ENCODE measurements around the gene MDC1. TPM values are rescaled to one million over a fixed set of nuclear protein-coding genes. Genes with fewer than 3 reads are reported as not detected.

Gene MDC1
- total and polyA plus RNA-seq, 2 donors (not counting 3 experiments of a cell fraction or from before 2014, with no cell fraction given) = 16.8 to 42.3 TPM

DNA sequence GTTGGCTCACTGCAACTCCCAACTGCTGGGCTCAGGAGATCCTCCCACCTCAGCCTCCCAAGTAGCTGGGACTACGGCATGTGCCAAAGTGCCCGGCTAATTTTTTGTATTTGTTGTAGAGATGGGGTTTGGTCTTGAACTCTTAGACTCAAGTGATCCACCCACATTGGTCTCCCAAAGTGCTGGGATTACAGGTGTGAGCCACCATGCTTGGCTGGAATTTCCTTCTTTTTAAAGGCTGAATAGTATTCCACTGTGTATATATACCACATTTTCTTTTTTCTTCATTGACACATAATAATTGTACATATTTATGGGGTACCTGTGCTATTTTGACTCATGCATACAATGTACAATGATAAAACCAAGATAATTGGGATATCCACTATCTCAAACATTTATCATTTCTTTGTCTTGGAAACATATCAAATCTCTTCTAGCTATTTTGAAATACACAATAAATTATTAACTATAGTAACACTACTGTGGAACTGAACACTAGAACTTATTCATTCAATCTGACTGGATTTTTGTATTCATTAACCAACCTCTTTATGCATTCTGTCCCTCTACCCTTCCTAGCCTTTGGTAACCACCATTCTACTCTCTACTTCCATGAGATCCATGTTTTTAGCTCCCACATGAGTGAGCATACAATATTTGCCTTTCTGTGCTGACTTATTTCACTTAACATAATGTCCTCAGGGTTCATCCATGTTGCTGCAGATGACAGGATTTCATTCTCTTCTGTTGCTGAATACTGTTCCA, 7.8 kb downstream of the MDC1 start:
- Histone ChIP-seq H3K27ac (ENCODE audit: insufficient read depth, low read depth, low read length) (no peak overlapping the region), H3K4me2 (ENCODE audit: insufficient read depth, low read length) (no peak overlapping the region), H4K20me1 (replicated peaks; ENCODE audit: control insufficient read depth, extremely low read depth, insufficient read depth, low read length) (no peaks in the 10 kb centered on the region), H3K9me1 (replicated peaks; ENCODE audit: control insufficient read depth, extremely low read depth, insufficient read depth, low read length) (no peaks in the 10 kb centered on the region), H3K36me3 (ENCODE audit: control insufficient read depth in 2 of 2, extremely low read depth in 1 of 2, insufficient read depth in 2 of 2, low read length in 2 of 2) (peaks cover 3 to 18% of the 10 kb centered on the region in 2 experiments), H3K9ac (replicated peaks; ENCODE audit: extremely low read depth, insufficient read depth, low read length) (no peak overlapping the region), H3K79me2 (ENCODE audit: control insufficient read depth, insufficient read depth, low read length) (no peaks in the 10 kb centered on the region), H3K9me3 (replicated peaks; ENCODE audit: control insufficient read depth, insufficient read depth, low read length) (no peaks in the 10 kb centered on the region), H2AFZ (ENCODE audit: low read depth, low read length) (no peak overlapping the region), H3K4me3 (replicated peaks in 1 of 3; ENCODE audit: insufficient read depth in 1 of 3, low read depth in 1 of 3, low read length in 3 of 3) (no peak overlapping the region), H3K27me3 (ENCODE audit: control insufficient read depth in 2 of 2, insufficient read depth in 2 of 2, low read length in 2 of 2) (no peaks in the 10 kb centered on the region), H3K4me1 (ENCODE audit: control insufficient read depth, extremely low read depth, insufficient read depth, low read length) (no peaks in the 10 kb centered on the region)
- TF ChIP-seq, protein P1, sequence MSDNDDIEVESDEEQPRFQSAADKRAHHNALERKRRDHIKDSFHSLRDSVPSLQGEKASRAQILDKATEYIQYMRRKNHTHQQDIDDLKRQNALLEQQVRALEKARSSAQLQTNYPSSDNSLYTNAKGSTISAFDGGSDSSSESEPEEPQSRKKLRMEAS (IDR thresholded peaks at IDR 0.05; ENCODE audit: insufficient read depth, insufficient read length) = no peak
- TF ChIP-seq POLR2AphosphoS5 (IDR thresholded peaks at IDR 0.05; ENCODE audit: insufficient read depth, low read depth, low read length) = no peak
- no peak for TF ChIP-seq POLR2A (IDR thresholded peaks at IDR 0.05; ENCODE audit: low read depth, low read length)
- TF ChIP-seq JUN (IDR thresholded peaks at IDR 0.05; ENCODE audit: borderline replicate concordance, insufficient read depth, insufficient read length, low read depth) = no peak
- no peak for TF ChIP-seq MYC (IDR thresholded peaks at IDR 0.05; ENCODE audit: low read depth, low read length)
- TF ChIP-seq FOS (IDR thresholded peaks at IDR 0.05; ENCODE audit: borderline replicate concordance, insufficient read depth, low read length) = no peak
- TF ChIP-seq GATA2 (IDR thresholded peaks at IDR 0.05; ENCODE audit: insufficient read depth, insufficient read length, low read depth, low read length) = no peak
- TF ChIP-seq, protein P2, sequence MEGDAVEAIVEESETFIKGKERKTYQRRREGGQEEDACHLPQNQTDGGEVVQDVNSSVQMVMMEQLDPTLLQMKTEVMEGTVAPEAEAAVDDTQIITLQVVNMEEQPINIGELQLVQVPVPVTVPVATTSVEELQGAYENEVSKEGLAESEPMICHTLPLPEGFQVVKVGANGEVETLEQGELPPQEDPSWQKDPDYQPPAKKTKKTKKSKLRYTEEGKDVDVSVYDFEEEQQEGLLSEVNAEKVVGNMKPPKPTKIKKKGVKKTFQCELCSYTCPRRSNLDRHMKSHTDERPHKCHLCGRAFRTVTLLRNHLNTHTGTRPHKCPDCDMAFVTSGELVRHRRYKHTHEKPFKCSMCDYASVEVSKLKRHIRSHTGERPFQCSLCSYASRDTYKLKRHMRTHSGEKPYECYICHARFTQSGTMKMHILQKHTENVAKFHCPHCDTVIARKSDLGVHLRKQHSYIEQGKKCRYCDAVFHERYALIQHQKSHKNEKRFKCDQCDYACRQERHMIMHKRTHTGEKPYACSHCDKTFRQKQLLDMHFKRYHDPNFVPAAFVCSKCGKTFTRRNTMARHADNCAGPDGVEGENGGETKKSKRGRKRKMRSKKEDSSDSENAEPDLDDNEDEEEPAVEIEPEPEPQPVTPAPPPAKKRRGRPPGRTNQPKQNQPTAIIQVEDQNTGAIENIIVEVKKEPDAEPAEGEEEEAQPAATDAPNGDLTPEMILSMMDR (IDR thresholded peaks at IDR 0.05; ENCODE audit: extremely low read depth in 1 of 2, insufficient read depth in 1 of 2, low read depth in 1 of 2, low read length in 2 of 2) = no peak
- TF ChIP-seq EZH2 (IDR thresholded peaks at IDR 0.05; ENCODE audit: borderline replicate concordance, low read depth, low read length, severe bottlenecking) = no peak
- POLR2A ChIA-PET = no interaction called here
- intact Hi-C loops (cut with micrococcal nuclease) (no loop called here), dilution Hi-C loops (cut with MboI; ENCODE audit: extremely low pct_ligation_motif_present, low sequenced_read_pairs) (no loop called here)
- no TSS peak for BruUV-seq (replicated peaks)
- CTCF ChIA-PET = interaction anchor here (0.8 to 2.0 kb wide), 5 partner anchors 9 to 30 kb away, joined by 3 to 4 read pairs (median 3); no protein-coding TSS in a partner anchor
- no peak for DNase-seq (ENCODE audit: low read depth, low spot score)
- no peak for FAIRE-seq

Measured in endothelial cell of umbilical vein (primary cell).